ENCODE data around the gene MROH9.

- TF ChIP-seq CTCF (IDR thresholded peaks at IDR 0.05; ENCODE audit: low read length) (no peak), EZH2phosphoT487 (IDR thresholded peaks at IDR 0.05; ENCODE audit: low read length) (no peak), EZH2 (optimal IDR thresholded peaks at IDR 0.05; ENCODE audit: low read depth, low read length) (no peak)
These were observed 172.1 kb downstream of the MROH9 start for GRCh38 chr1:171107262-171107940.
